Smooth muscle cell (in vitro differentiated cells): Measurements from ENCODE around the gene COBL. TPM values are rescaled to one million over a fixed set of nuclear protein-coding genes. Genes with fewer than 3 reads are reported as not detected.

Source experiments
- DNase-seq: peaks from one replicate; lab custom pipeline; 2025; ENCODE audit not compliant: unreplicated experiment; lab: John Stamatoyannopoulos, UW
- H2AFZ ChIP-seq: fragments of 200-600 bp; sonication (generic); 2 replicates; pipeline ENCODE4 v1.6.0; 2016; ENCODE audit warnings: antibody characterized with exemption, low read depth, mild to moderate bottlenecking
- H3F3A ChIP-seq: fragments of 200-600 bp; sonication (generic); 2 replicates; pipeline ENCODE4 v1.6.0; 2017; ENCODE audit warnings: antibody characterized with exemption, low read depth
- H3K27ac ChIP-seq: fragments of 200-600 bp; sonication (generic); 2 replicates; pipeline ENCODE4 v1.5.1; 2016; ENCODE audit warnings: low read depth, mild to moderate bottlenecking
- H3K27me3 ChIP-seq: fragments of 200-600 bp; sonication (generic); 2 replicates; pipeline ENCODE4 v1.6.1; 2016; ENCODE audit warnings: low read depth, mild to moderate bottlenecking
- H3K36me3 ChIP-seq: fragments of 200-600 bp; sonication (generic); 2 replicates; pipeline ENCODE4 v1.5.1; 2016; ENCODE audit warnings: low read depth
- H3K4me1 ChIP-seq: fragments of 200-600 bp; sonication (generic); 2 replicates; pipeline ENCODE4 v1.5.1; 2016; ENCODE audit warnings: low read depth
- H3K4me2 ChIP-seq: fragments of 200-600 bp; sonication (generic); 2 replicates; pipeline ENCODE4 v1.6.0; 2016; ENCODE audit warnings: mild to moderate bottlenecking
- H3K4me3 ChIP-seq: fragments of 200-600 bp; sonication (generic); 2 replicates; pipeline ENCODE4 v1.5.1; 2016; ENCODE audit warnings: mild to moderate bottlenecking
- H3K79me2 ChIP-seq: fragments of 200-600 bp; sonication (generic); 2 replicates; pipeline ENCODE4 v1.6.0; 2016; ENCODE audit warnings: low read depth, mild to moderate bottlenecking
- H3K9ac ChIP-seq: fragments of 200-600 bp; sonication (generic); 2 replicates; pipeline ENCODE4 v1.6.0; 2016; ENCODE audit warnings: low read depth
- H3K9me3 ChIP-seq: fragments of 200-600 bp; sonication (generic); replicated peaks from 2 replicates; pipeline ENCODE4 v1.5.1; 2016; ENCODE audit warnings: low read depth
- H4K20me1 ChIP-seq: fragments of 200-600 bp; sonication (generic); 2 replicates; pipeline ENCODE4 v1.6.0; 2016; ENCODE audit warnings: low read depth
- CTCF ChIP-seq: fragments of 200-600 bp; sonication (generic); IDR thresholded peaks from 2 replicates; pipeline ENCODE4 v1.5.1; 2017; ENCODE audit warnings: borderline replicate concordance, mild to moderate bottlenecking, antibody characterized with exemption; ENCODE audit not compliant: insufficient read depth, poor library complexity, severe bottlenecking
- WGBS: methylation state at CpG from one replicate; pipeline ENCODE4 v1.1.7; 2016; ENCODE audit warnings: low lambda C conversion rate; 5-methylcytosine and 5-hydroxymethylcytosine counted together
- polyA plus RNA-seq: library from polyadenylated mRNA; unstranded; fragments of >200 nt; fragmentation: Nextera tagmentation; extraction: Ambion mirVana; gene quantifications from 2 replicates; pipeline ENCODE4 v1.2.1, GENCODE V29; 2016
- total RNA-seq: library from RNA; depleted of rRNA; stranded (reverse); fragments of >200 nt; gene quantifications from 2 replicates; pipeline ENCODE4 v1.2.3, GENCODE V29; 2014

COBL gene
- total and polyA plus RNA-seq, 2 experiments from 2014 or later, result 0.47 to 2.8 TPM

- no peak overlapping the region for H3K4me2 ChIP-seq
- H3K4me1 ChIP-seq, result peaks cover 3% of the 10 kb centered on the region
- H4K20me1 ChIP-seq, result no peaks in the 10 kb centered on the region
- H3F3A ChIP-seq, result peaks cover 9% of the 10 kb centered on the region
- H3K9ac ChIP-seq, result no peak overlapping the region
- no peak for TF ChIP-seq CTCF
- WGBS, result 87% methylated on average over 3 of the region's 3 CpGs
- H3K27ac ChIP-seq, result no peak overlapping the region
- H3K79me2 ChIP-seq, result peaks cover 6% of the 10 kb centered on the region
- no peaks in the 10 kb centered on the region for H3K36me3 ChIP-seq
- H3K27me3 ChIP-seq, result no peaks in the 10 kb centered on the region
- H2AFZ ChIP-seq, result no peak overlapping the region
- DNase-seq, result no peak
- H3K4me3 ChIP-seq, result no peak overlapping the region
- no peaks in the 10 kb centered on the region for H3K9me3 ChIP-seq
These were observed 36.5 kb downstream of the COBL start for GRCh38 chr7:51280156-51280555.

GRCh38 chr7:51279391-51280023, 37.1 kb downstream of the COBL start:
- H3K4me2 ChIP-seq, result no peak overlapping the region
- H3K9me3 ChIP-seq, result no peaks in the 10 kb centered on the region
- no peaks in the 10 kb centered on the region for H3K27me3 ChIP-seq
- H3F3A ChIP-seq, result peaks cover 9% of the 10 kb centered on the region
- no peak overlapping the region for H3K9ac ChIP-seq
- peaks cover 6% of the 10 kb centered on the region for H3K79me2 ChIP-seq
- no peak overlapping the region for H2AFZ ChIP-seq
- no peak overlapping the region for H3K27ac ChIP-seq
- H3K4me1 ChIP-seq, result peaks cover 8% of the 10 kb centered on the region
- no peak for TF ChIP-seq CTCF
- H3K4me3 ChIP-seq, result no peak overlapping the region
- 91% methylated on average over 6 of the region's 6 CpGs for WGBS
- H4K20me1 ChIP-seq, result no peaks in the 10 kb centered on the region
- H3K36me3 ChIP-seq, result no peaks in the 10 kb centered on the region
- no peak for DNase-seq

GRCh38 chr7:51278797-51279196, 37.8 kb downstream of the COBL start:
- Histone ChIP-seq H3K79me2 (peaks cover 6% of the 10 kb centered on the region), H3K4me2 (no peak overlapping the region), H4K20me1 (no peaks in the 10 kb centered on the region), H2AFZ (no peak overlapping the region), H3F3A (peaks cover 9% of the 10 kb centered on the region), H3K9ac (no peak overlapping the region), H3K9me3 (no peaks in the 10 kb centered on the region), H3K27me3 (no peaks in the 10 kb centered on the region), H3K4me3 (no peak overlapping the region), H3K36me3 (no peaks in the 10 kb centered on the region), H3K27ac (no peak overlapping the region), H3K4me1 (peaks cover 12% of the 10 kb centered on the region)
- no peak for DNase-seq
- TF ChIP-seq CTCF, result no peak
- WGBS, result 74% methylated on average over 6 of the region's 6 CpGs

GRCh38 chr7:51276967-51277366, 39.6 kb downstream of the COBL start:
- Histone ChIP-seq H3K4me3 (no peak overlapping the region), H4K20me1 (no peaks in the 10 kb centered on the region), H3K4me1 (peaks cover 12% of the 10 kb centered on the region), H3K36me3 (no peaks in the 10 kb centered on the region), H3K4me2 (no peak overlapping the region), H3K9ac (no peak overlapping the region), H3F3A (peaks cover 9% of the 10 kb centered on the region), H3K9me3 (no peaks in the 10 kb centered on the region), H3K79me2 (peaks cover 6% of the 10 kb centered on the region), H3K27me3 (no peaks in the 10 kb centered on the region), H2AFZ (no peak overlapping the region), H3K27ac (no peak overlapping the region)
- DNase-seq, result no peak
- 96% methylated on average over 5 of the region's 5 CpGs for WGBS
- no peak for TF ChIP-seq CTCF
